Measurements from ENCODE around the gene USF3.

The USF3 gene

GRCh38 chr3:113620091-113620490 is 76.4 kb downstream of the USF3 start:
- in situ Hi-C loops (cut with MboI; ENCODE audit: low sequenced_read_pairs): no loop called here

GRCh38 chr3:113617726-113618125 is 78.7 kb downstream of the USF3 start:
- in situ Hi-C loops (cut with MboI; ENCODE audit: low sequenced_read_pairs): no loop called here

- in situ Hi-C loops (cut with MboI; ENCODE audit: low sequenced_read_pairs): no loop called here
Measured at GRCh38 chr3:113615976-113616375, 80.5 kb downstream of the USF3 start.

- in situ Hi-C loops (cut with MboI; ENCODE audit: low sequenced_read_pairs): no loop called here
Measured at GRCh38 chr3:113614402-113614801, 82.0 kb downstream of the USF3 start.

GRCh38 chr3:113607219-113607596 is 89.2 kb downstream of the USF3 start:
- in situ Hi-C loops (cut with MboI; ENCODE audit: low sequenced_read_pairs): no loop called here

GRCh38 chr3:113606539-113607218 is 89.8 kb downstream of the USF3 start:
- in situ Hi-C loops (cut with MboI; ENCODE audit: low sequenced_read_pairs): no loop called here

GRCh38 chr3:113602836-113603235 is 93.6 kb downstream of the USF3 start:
- in situ Hi-C loops (cut with MboI; ENCODE audit: low sequenced_read_pairs): no loop called here

- in situ Hi-C loops (cut with MboI; ENCODE audit: low sequenced_read_pairs): no loop called here
Measured at GRCh38 chr3:113602256-113602655, 94.2 kb downstream of the USF3 start.

GRCh38 chr3:113601240-113601639 is 95.2 kb downstream of the USF3 start:
- in situ Hi-C loops (cut with MboI; ENCODE audit: low sequenced_read_pairs): no loop called here

- in situ Hi-C loops (cut with MboI; ENCODE audit: low sequenced_read_pairs): no loop called here
Measured at GRCh38 chr3:113600418-113601182, 95.8 kb downstream of the USF3 start.

All from HL-60/S4 treated with phorbol 12-myristate 13-acetate at 8.2 ng/mL for 4 days and 3 days (cell line).